Naive thymus-derived CD4-positive, alpha-beta T cell (primary cell): Measurements from ENCODE around the gene TBC1D5. TPM values are rescaled to one million over a fixed set of nuclear protein-coding genes. Genes with fewer than 3 reads are reported as not detected.

Experiments
- ATAC-seq: fragments of 150-1000 bp; cut with Tn5 transposase; 2 replicates; pipeline ENCODE4 v1.10.0; 2021; ENCODE audit warnings: mild to moderate bottlenecking, moderate library complexity
- CTCF ChIA-PET: fragments of 350-600 bp; sonication (Branson Sonifier 250); formaldehyde crosslinking; loops from one replicate; lab custom pipeline; 2021; ENCODE audit warnings: antibody characterized with exemption; lab: Charles Lee
- POLR2A ChIA-PET: fragments of 350-600 bp; sonication (Branson Sonifier 250); formaldehyde crosslinking; loops from one replicate; lab custom pipeline; 2021; ENCODE audit warnings: antibody characterized with exemption, inconsistent platforms; lab: Charles Lee
- DNase-seq, 9 donors: peaks; one replicate each; pipeline versions ENCODE4 v3.0.0 to v3.0.0-alpha.2; 2020 to 2022; ENCODE audit warnings: mixed read lengths in 1 of 9
- H3K27ac ChIP-seq: one replicate; pipeline ENCODE4 v1.7.0; 2013; ENCODE audit warnings: mild to moderate bottlenecking, low read depth, low read length, moderate library complexity
- H3K27me3 ChIP-seq, 2 donors: one replicate each; pipeline ENCODE4 v1.7.0; 2013; ENCODE audit warnings: low read length in 2 of 2, mild to moderate bottlenecking in 2 of 2, moderate library complexity in 2 of 2; ENCODE audit not compliant: control insufficient read depth in 2 of 2, insufficient read depth in 2 of 2
- H3K36me3 ChIP-seq, 3 experiments: 1 replicate in 2 of 3; 2 replicates in 1 of 3; pipeline ENCODE4 v1.7.0; 2013; ENCODE audit warnings: low read length in 3 of 3, mild to moderate bottlenecking in 3 of 3, moderate library complexity in 1 of 3; ENCODE audit not compliant: insufficient read depth in 3 of 3, control insufficient read depth in 2 of 3
- H3K4me1 ChIP-seq, 2 donors: one replicate each; pipeline ENCODE4 v1.7.0; 2013; ENCODE audit warnings: low read length in 2 of 2, mild to moderate bottlenecking in 2 of 2, moderate library complexity in 1 of 2; ENCODE audit not compliant: control insufficient read depth in 2 of 2, insufficient read depth in 2 of 2
- H3K4me3 ChIP-seq: 2 replicates; pipeline ENCODE4 v1.7.0; 2013; ENCODE audit warnings: mild to moderate bottlenecking, low read length
- H3K9me3 ChIP-seq, 3 experiments: 1 replicate in 2 of 3; 2 replicates in 1 of 3; pipeline ENCODE4 v1.7.0; 2013; ENCODE audit warnings: low read length in 3 of 3; ENCODE audit not compliant: control insufficient read depth in 2 of 3
- H3K27ac Mint-ChIP-seq, 9 donors: one replicate each; pipeline ENCODE4 v1.8.0; 2020 to 2022; ENCODE audit warnings: mixed read lengths in 9 of 9, mild to moderate bottlenecking in 8 of 9, moderate library complexity in 5 of 9, inconsistent platforms in 2 of 9
- H3K27me3 Mint-ChIP-seq, 5 donors: one replicate each; pipeline ENCODE4 v1.8.0; 2021 to 2022; ENCODE audit warnings: mixed read lengths in 5 of 5, mild to moderate bottlenecking in 1 of 5
- H3K36me3 Mint-ChIP-seq, 5 donors: one replicate each; pipeline ENCODE4 v1.8.0; 2020 to 2022; ENCODE audit warnings: mixed read lengths in 5 of 5, mild to moderate bottlenecking in 3 of 5, inconsistent platforms in 1 of 5
- H3K4me1 Mint-ChIP-seq, 7 donors: one replicate each; pipeline ENCODE4 v1.8.0; 2020 to 2022; ENCODE audit warnings: mixed read lengths in 7 of 7, mild to moderate bottlenecking in 3 of 7, inconsistent platforms in 1 of 7
- H3K4me3 Mint-ChIP-seq, 10 donors: one replicate each; pipeline ENCODE4 v1.8.0; 2020 to 2022; ENCODE audit warnings: mild to moderate bottlenecking in 10 of 10, mixed read lengths in 10 of 10, moderate library complexity in 6 of 10, inconsistent platforms in 2 of 10
- H3K9me3 Mint-ChIP-seq, 11 donors: one replicate each; pipeline ENCODE4 v1.8.0; 2020 to 2022; ENCODE audit warnings: mixed read lengths in 11 of 11, mild to moderate bottlenecking in 4 of 11, inconsistent platforms in 1 of 11, moderate library complexity in 1 of 11
- intact Hi-C, 2 donors: fragments of 100-400 bp; cut with micrococcal nuclease; formaldehyde crosslinking; loops; one replicate each; pipeline ENCODE4 v1.15.1; 2023
- polyA plus RNA-seq, 2 donors: library from polyadenylated mRNA; unstranded; fragments of 300-500 nt; fragmentation: Illumina TruSeq; gene quantifications; one replicate each; pipeline ENCODE4 v1.2.3, GENCODE V29; 2021
- total RNA-seq, 6 experiments: library from RNA in 5 of 6; stranded (reverse) in 5 of 6; gene quantifications; 1 replicate in 5 of 6; 2 replicates in 1 of 6; pipeline ENCODE4 v1.2.3 and lab custom pipeline; 2021 to 2026

Gene TBC1D5
- total and polyA plus RNA-seq, 7 experiments from 2014 or later, result 30.5 to 54.0 (median 37.4) TPM

DNA sequence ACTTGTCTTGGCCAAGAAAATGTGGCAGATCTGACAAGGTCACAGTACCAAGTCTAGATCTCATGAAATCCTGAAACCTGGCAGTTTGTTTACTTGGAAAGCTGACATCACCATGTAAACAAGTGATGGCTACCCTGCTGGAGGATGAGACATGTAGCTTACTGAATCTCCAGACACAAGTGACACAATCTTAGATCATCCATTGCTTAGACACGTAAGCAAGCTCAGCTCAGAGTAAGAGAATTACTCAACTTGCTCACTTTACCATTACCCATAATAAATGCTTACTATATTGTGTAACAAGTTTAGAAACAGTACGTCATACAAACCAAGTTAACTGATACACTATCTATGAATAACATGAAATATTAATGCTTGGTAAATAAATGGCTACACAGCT, 263.8 kb downstream of the TBC1D5 start:
- CTCF ChIA-PET, result no interaction called here
- peaks cover 0 to 3% (median 0%) of the 10 kb centered on the region in 7 donors for H3K4me1 Mint-ChIP-seq

DNA sequence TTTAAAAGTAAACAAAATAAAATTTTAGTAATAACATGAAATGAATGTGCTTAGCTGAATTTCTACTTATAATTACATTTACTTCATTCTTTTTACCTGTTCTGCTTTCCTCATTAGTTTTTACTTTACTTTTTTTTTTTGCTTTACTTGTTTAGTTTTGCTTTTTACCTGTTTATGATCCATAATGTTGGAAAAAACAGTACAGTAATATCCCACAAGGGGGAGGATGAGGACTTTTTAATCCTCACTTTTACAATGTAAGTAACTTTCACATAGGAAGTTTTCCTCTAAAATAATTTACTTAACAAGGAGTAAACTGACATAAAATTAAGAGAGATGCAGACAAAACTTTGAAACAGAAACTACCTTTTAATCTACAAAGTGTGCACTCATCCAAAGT, 268.7 kb downstream of the TBC1D5 start:
- no peak overlapping the region for H3K27ac Mint-ChIP-seq
- DNase-seq, result no peak
- no peaks in the 10 kb centered on the region for H3K9me3 Mint-ChIP-seq
- intact Hi-C loops, result no loop called here
- H3K4me3 Mint-ChIP-seq, result no peak overlapping the region
- POLR2A ChIA-PET, result no interaction called here
- H3K27me3 Mint-ChIP-seq, result no peaks in the 10 kb centered on the region
- CTCF ChIA-PET, result no interaction called here
- ATAC-seq, result no peak
- Histone ChIP-seq H3K36me3 (no peaks in the 10 kb centered on the region), H3K9me3 (no peaks in the 10 kb centered on the region), H3K4me1 (no peaks in the 10 kb centered on the region), H3K27ac (no peak overlapping the region), H3K27me3 (no peaks in the 10 kb centered on the region), H3K4me3 (no peak overlapping the region)
- H3K4me1 Mint-ChIP-seq, result peaks cover 0 to 3% (median 0%) of the 10 kb centered on the region in 7 donors
- peaks cover 0 to 14% (median 9%) of the 10 kb centered on the region in 5 donors for H3K36me3 Mint-ChIP-seq

More for the DNA sequence above, 263.8 kb downstream of the TBC1D5 start:
- Histone ChIP-seq H3K27ac (no peak overlapping the region), H3K27me3 (no peaks in the 10 kb centered on the region), H3K9me3 (no peaks in the 10 kb centered on the region), H3K4me3 (no peak overlapping the region), H3K4me1 (no peaks in the 10 kb centered on the region), H3K36me3 (no peaks in the 10 kb centered on the region)
- ATAC-seq, result no peak
- peaks cover 0 to 18% (median 0%) of the 10 kb centered on the region in 5 donors for H3K36me3 Mint-ChIP-seq
- POLR2A ChIA-PET, result interaction anchor here (0.6 kb wide), 1 partner anchor 9 kb away, joined by 3 read pairs; no protein-coding TSS in a partner anchor
- H3K4me3 Mint-ChIP-seq, result no peak overlapping the region
- no peaks in the 10 kb centered on the region for H3K27me3 Mint-ChIP-seq
- no peaks in the 10 kb centered on the region for H3K9me3 Mint-ChIP-seq
- intact Hi-C loops, result no loop called here
- H3K27ac Mint-ChIP-seq, result no peak overlapping the region
- no peak for DNase-seq

DNA sequence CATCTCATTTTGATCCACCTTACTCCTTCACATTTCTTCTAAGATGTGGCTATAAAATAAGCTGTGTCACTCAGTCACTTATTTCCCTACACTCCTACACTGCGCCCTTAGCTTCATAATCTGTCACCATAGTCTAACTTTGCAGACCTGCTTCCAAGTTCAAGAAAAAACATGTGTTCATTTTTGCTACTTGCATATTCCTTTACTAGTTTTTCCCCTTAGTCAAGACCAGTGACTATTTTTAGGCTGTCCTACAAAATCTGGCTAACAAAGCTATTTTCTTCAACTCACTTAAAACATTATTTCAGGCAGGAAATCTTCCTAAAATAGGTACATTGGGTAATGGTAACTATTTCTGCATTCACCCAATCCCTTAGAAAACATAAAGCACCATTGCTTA, 272.5 kb downstream of the TBC1D5 start:
- H3K4me1 Mint-ChIP-seq, result peaks cover 0 to 3% (median 0%) of the 10 kb centered on the region in 7 donors
- ATAC-seq (no peak), DNase-seq (no peak)
- no peaks in the 10 kb centered on the region for H3K9me3 ChIP-seq
- no peak overlapping the region for H3K4me3 Mint-ChIP-seq
- CTCF ChIA-PET, result no interaction called here
- POLR2A ChIA-PET, result interaction anchor here (0.6 kb wide), 1 partner anchor 9 kb away, joined by 3 read pairs; no protein-coding TSS in a partner anchor
- H3K36me3 ChIP-seq, result no peaks in the 10 kb centered on the region
- H3K27ac Mint-ChIP-seq, result no peak overlapping the region
- no peak overlapping the region for H3K4me3 ChIP-seq
- intact Hi-C loops, result no loop called here
- H3K4me1 ChIP-seq, result no peaks in the 10 kb centered on the region
- no peaks in the 10 kb centered on the region for H3K9me3 Mint-ChIP-seq
- H3K27ac ChIP-seq, result no peak overlapping the region
- no peaks in the 10 kb centered on the region for H3K27me3 Mint-ChIP-seq
- peaks cover 0 to 26% (median 17%) of the 10 kb centered on the region in 5 donors for H3K36me3 Mint-ChIP-seq
- no peaks in the 10 kb centered on the region for H3K27me3 ChIP-seq

DNA sequence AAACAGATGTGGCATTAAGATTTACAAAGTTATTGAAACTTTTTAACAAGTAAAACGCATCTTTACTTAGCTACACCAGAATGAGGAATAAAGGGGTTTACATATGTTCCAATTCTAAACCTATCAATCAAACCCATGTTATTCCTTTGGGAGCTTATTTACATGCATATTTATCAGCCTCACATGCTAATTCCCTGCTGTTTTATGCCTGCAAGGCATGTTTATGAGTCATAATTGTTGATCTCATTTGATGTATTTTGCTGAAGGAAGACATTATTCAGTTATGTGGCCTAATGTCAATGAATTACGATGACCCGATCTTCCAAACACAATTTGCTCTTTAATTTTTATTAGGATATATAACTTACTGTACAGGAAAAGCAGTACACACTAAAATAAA, 272.9 kb downstream of the TBC1D5 start:
- Mint-ChIP-seq H3K36me3 (peaks cover 3 to 30% (median 22%) of the 10 kb centered on the region in 5 donors), H3K9me3 (no peaks in the 10 kb centered on the region), H3K4me3 (no peak overlapping the region), H3K27ac (no peak overlapping the region), H3K4me1 (peaks cover 0 to 2% (median 0%) of the 10 kb centered on the region in 7 donors), H3K27me3 (no peaks in the 10 kb centered on the region)
- Histone ChIP-seq H3K27ac (no peak overlapping the region), H3K4me1 (no peaks in the 10 kb centered on the region), H3K36me3 (no peaks in the 10 kb centered on the region), H3K9me3 (no peaks in the 10 kb centered on the region), H3K27me3 (no peaks in the 10 kb centered on the region), H3K4me3 (no peak overlapping the region)
- ATAC-seq (no peak), DNase-seq (no peak)
- ChIA-PET POLR2A (interaction anchor here (0.6 kb wide), 1 partner anchor 9 kb away, joined by 3 read pairs; no protein-coding TSS in a partner anchor), CTCF (no interaction called here)
- intact Hi-C loops, result no loop called here

DNA sequence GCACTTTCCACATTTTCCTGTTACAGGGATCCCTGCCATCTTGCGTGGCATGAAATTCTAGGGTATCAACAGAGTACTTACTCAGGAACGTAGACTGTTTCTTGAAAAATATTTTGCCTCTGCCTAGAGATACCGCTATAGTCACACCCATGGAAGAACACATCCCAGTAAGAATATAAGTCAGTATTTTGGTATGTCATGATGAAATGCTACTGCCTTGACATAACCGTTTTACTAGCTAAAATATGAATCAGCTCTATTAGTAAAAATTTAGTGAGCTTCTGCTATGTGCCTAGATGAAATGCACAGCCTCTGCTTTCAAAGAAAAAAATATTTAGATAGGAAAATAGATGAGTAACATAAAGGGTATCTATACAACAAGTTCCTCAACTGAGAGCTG, 276.4 kb downstream of the TBC1D5 start:
- peaks cover 2 to 43% (median 28%) of the 10 kb centered on the region in 5 donors for H3K36me3 Mint-ChIP-seq
- H3K9me3 Mint-ChIP-seq, result no peaks in the 10 kb centered on the region
- H3K27ac ChIP-seq, result no peak overlapping the region
- H3K27ac Mint-ChIP-seq, result no peak overlapping the region
- CTCF ChIA-PET, result interaction anchor here (1.1 kb wide), 1 partner anchor 53 kb away, joined by 3 read pairs; no protein-coding TSS in a partner anchor
- no peaks in the 10 kb centered on the region for H3K9me3 ChIP-seq
- H3K4me3 Mint-ChIP-seq, result no peak overlapping the region
- H3K4me3 ChIP-seq, result no peak overlapping the region
- no peaks in the 10 kb centered on the region for H3K4me1 ChIP-seq
- no peaks in the 10 kb centered on the region for H3K4me1 Mint-ChIP-seq
- intact Hi-C loops, result no loop called here
- no peak for ATAC-seq
- no peaks in the 10 kb centered on the region for H3K36me3 ChIP-seq
- POLR2A ChIA-PET, result no interaction called here
- H3K27me3 ChIP-seq, result no peaks in the 10 kb centered on the region
- H3K27me3 Mint-ChIP-seq, result no peaks in the 10 kb centered on the region
- DNase-seq, result no peak

DNA sequence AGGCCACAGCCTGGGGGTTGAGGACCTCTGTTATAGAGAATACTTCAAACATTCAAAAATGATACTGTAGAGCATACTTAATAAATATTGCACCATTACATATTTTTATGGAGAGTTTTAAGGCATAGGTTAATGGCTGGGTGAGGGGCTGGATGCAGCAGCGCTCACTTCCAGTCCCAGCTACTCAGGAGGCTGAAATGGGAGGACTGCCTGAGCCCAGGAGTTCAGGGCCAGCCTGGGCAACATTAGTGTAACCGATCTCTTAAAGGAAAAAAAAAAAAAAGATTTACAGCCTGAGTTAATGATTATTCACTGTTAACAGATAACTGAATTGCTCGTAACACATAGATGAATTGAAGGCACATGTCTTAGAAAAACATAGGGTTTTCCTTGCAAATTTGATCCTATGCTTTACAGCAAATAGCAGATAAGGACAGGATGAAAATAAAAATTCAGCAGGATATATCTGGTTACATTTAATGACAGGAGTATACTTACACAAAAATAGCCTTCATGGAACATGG, 282.9 kb downstream of the TBC1D5 start:
- ATAC-seq, result no peak
- intact Hi-C loops, result no loop called here
- no peak overlapping the region for H3K4me3 ChIP-seq
- Mint-ChIP-seq H3K9me3 (peaks cover 0 to 10% (median 0%) of the 10 kb centered on the region in 11 donors), H3K4me1 (peaks cover 0 to 2% (median 0%) of the 10 kb centered on the region in 7 donors), H3K36me3 (peaks cover 0 to 59% (median 27%) of the 10 kb centered on the region in 5 donors), H3K27ac (no peak overlapping the region), H3K27me3 (no peaks in the 10 kb centered on the region), H3K4me3 (no peak overlapping the region)
- no peaks in the 10 kb centered on the region for H3K9me3 ChIP-seq
- POLR2A ChIA-PET, result no interaction called here
- no peak for DNase-seq
- H3K4me1 ChIP-seq, result no peaks in the 10 kb centered on the region
- no peaks in the 10 kb centered on the region for H3K27me3 ChIP-seq
- no peak overlapping the region for H3K27ac ChIP-seq
- CTCF ChIA-PET, result no interaction called here
- no peaks in the 10 kb centered on the region for H3K36me3 ChIP-seq

DNA sequence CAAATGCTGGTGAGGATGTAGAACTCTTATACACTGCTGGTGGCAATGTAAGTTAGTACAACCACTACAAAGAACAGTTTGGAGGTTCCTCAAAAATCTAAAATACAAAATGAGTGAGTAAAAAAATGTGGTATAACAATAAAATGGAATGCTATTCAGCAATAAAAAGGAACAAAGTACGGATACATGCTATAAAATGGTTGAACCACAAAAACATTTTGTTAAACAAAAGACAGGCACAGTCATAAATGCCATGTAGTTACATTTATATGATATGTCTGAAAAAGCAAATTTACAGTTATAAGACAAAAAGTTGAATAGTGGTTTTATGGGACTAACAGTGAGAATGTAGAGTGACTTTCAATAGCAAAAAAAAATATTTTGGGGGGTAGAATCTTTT, 285.8 kb downstream of the TBC1D5 start:
- Mint-ChIP-seq H3K4me1 (peaks cover 0 to 4% (median 0%) of the 10 kb centered on the region in 7 donors), H3K36me3 (peaks cover 0 to 62% (median 21%) of the 10 kb centered on the region in 5 donors), H3K27me3 (no peaks in the 10 kb centered on the region), H3K9me3 (peaks cover 0 to 15% (median 0%) of the 10 kb centered on the region in 11 donors), H3K27ac (no peak overlapping the region), H3K4me3 (no peak overlapping the region)
- no peak for ATAC-seq
- ChIA-PET CTCF (no interaction called here), POLR2A (no interaction called here)
- Histone ChIP-seq H3K27ac (no peak overlapping the region), H3K27me3 (no peaks in the 10 kb centered on the region), H3K36me3 (no peaks in the 10 kb centered on the region), H3K4me3 (no peak overlapping the region), H3K9me3 (no peaks in the 10 kb centered on the region), H3K4me1 (no peaks in the 10 kb centered on the region)
- DNase-seq, result no peak
- intact Hi-C loops, result no loop called here
